NCI-H82 treated with DMSO at 0.1 percent for 48 hours (cell line): Measurements from ENCODE around the gene COQ9.
"Not testable (repeated sequence)": the region's sequence is repeated elsewhere in the genome, so short reads cannot be mapped to it uniquely, and the experiment has no call there.

Source experiments
- DNase-seq: peaks from one replicate; lab custom pipeline; 2025; ENCODE audit not compliant: unreplicated experiment; lab: John Stamatoyannopoulos, UW

COQ9 gene

DNA sequence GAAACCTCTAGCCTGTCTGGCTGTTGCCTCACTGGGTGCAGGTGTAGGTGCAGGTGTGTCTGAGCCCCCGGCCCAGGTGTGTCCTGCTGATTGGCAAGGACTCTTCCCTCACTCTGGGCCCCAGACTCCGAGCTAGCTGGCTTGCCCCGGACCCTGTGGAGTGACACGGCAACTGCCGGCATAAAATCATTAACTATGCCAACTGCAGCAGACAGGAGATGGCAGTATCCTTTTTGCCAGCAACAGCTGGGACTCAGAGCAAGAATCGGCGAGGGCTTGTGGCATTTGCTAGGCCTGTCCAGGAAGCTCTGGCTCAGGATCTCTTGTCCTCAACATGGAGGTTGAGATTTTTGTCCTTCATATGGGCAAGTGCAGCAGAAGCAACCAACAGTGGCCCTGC, 20.9 kb upstream of the COQ9 start:
- DNase-seq, result no peak

DNA sequence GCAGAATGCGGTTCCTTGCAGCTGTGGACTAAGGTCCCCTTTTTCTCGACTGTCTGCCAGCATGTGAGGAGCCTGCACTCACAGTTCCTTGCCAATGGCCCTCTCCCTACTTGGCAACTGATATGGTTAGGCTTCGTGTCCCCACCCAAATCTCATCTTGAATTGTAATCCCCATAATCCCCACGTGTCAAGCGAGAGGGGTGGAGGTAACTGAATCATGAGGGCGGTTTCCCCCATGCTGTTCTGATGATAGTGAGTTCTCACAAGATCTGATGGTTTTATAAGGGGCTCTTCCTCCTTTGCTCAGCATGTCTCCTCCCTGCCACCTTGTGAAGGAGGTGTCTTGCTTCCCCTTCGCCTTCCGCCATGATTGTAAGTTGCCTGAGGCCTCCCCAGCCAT, 20.0 kb upstream of the COQ9 start:
- DNase-seq, result peak; percentile 41

DNA sequence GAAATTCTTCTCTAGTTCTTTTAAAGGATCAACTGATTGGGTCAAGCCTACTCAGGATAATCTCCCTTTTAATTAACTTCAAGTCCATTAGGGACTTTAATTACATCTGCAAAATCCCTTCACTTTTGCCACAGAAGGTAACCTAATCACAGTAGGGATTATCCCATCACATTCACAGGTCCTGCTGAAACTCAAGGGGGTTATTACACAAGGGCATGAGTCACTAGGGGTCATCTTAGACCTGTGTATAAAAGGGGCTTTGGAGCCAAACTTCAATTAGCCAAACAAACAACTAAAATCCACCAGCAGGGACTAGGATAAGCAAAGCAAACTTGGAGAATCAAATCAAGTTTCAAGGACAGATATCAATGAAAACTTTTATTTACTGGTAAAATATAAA, 19.5 kb upstream of the COQ9 start:
- DNase-seq, result peak; percentile 90

- no peak for DNase-seq
Observed at GRCh38 chr16:57430955-57431354, 16.3 kb upstream of the COQ9 start.

DNA sequence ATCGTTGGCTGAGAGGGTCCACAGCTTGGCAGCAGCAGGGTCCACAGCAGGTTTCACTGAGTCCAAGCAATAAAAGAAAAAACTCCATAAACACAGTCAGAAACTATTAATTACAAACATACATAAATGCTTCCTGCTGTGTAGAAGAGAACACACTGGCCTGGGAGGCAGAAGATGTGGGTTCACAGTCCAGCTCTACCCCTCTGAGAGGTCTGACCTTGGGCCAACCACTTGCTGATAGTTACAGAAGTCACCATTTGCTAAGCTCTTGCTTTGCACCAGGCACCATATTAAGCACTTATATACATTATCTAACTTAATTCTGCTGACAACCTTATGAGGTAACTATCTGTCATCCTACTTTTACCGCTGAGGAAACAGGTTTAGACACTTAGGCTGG, 14.8 kb upstream of the COQ9 start:
- DNase-seq, result no peak

- DNase-seq, result no peak
Observed at GRCh38 chr16:57432989-57433388, 14.3 kb upstream of the COQ9 start.

GRCh38 chr16:57434003-57434402, 13.3 kb upstream of the COQ9 start:
- no peak for DNase-seq

DNA sequence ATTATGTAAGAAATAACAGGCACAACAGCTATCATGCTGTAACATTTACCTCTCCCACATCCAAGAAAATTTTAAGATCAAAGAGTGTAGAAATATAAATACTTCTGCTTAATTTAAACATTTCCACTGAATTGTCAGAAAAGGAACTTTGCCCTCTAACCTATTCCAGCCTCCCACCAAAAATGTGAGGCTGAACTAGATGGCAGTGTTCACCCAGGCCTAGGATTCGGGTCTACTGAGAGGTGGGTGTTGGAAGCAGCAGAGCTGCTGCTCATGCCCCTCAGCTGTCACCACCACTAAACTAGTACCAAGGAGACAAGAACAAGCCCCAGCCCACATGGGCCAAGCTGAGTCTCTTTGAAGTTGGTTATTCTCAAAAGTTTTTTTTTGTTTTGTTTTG, 11.4 kb upstream of the COQ9 start:
- DNase-seq, result no peak

DNA sequence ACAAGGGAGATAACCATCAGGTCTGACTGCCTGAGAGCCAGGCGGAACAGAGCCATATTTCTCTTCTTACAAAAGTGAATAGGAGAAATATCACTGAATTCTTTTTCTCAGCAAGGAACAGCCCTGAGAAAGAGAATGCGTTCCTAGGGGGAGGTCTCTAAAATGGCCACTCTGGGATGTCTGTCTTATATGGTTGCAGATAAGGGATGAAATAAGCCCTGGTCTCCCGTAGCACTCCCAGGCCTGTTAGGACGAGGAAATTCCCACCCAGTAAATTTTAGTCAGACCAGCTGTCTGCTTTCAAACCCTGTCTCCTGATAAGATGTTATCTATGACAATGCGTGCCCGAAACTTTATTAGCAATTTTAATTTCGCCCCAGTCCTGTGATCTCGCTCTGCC, 7.3 kb upstream of the COQ9 start:
- not testable (repeated sequence) for DNase-seq

DNA sequence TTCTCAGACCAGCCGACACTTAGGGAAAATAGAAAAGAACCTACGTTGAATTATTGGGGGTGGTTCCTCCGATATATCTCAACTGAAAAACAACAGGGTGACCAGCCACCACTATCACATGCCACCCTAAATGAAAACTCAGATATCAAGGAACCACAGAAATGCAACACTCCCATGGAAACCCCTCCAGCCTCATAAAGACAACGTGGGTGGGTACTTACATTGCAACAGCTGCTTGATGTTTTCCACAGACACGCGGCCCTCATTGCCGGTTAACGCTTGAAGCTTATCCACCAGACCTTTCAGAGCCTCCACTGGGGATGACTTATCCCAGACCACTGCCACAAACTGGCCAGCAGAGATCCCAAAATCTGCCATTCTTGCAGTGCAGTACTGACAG, 6.7 kb upstream of the COQ9 start:
- DNase-seq, result not testable (repeated sequence)

GRCh38 chr16:57444711-57445110, 2.6 kb upstream of the COQ9 start:
- DNase-seq, result no peak

DNA sequence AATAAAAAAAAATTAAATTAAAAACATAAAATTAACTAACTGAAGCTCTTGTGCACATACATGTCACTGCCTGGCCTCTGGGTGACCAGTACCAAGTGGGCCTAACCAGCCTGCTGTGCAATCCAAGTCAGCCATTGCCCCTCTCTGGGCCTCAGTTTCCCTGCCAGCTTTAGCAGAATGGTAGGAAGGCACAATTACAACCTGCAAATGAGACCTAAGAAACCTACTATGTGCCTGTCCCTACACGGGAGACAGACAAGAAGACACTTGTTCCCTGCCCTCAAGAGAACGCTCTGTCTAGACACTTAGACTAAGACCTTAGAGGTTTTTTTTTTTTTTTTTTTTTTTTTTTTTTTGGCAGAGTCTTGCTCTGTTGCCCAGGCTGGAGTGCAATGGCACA, 1.8 kb upstream of the COQ9 start:
- DNase-seq, result no peak

GRCh38 chr16:57446531-57447185, 621 bp upstream of the COQ9 start:
- DNase-seq, result no peak

GRCh38 chr16:57452021-57452420, 4.7 kb downstream of the COQ9 start:
- DNase-seq, result no peak

GRCh38 chr16:57462209-57462977, 15.1 kb downstream of the COQ9 start, which contains the start of gene POLR2C:
Gene POLR2C, plus strand, starts transcription at chr16:57462679. Its CDS starts 46 bp downstream, at chr16:57462725.
- DNase-seq, result peak; percentile 31

- no peak for DNase-seq
Observed at GRCh38 chr16:57462978-57463362, 15.7 kb downstream of the COQ9 start.

GRCh38 chr16:57464523-57464922, 17.2 kb downstream of the COQ9 start:
- no peak for DNase-seq

DNA sequence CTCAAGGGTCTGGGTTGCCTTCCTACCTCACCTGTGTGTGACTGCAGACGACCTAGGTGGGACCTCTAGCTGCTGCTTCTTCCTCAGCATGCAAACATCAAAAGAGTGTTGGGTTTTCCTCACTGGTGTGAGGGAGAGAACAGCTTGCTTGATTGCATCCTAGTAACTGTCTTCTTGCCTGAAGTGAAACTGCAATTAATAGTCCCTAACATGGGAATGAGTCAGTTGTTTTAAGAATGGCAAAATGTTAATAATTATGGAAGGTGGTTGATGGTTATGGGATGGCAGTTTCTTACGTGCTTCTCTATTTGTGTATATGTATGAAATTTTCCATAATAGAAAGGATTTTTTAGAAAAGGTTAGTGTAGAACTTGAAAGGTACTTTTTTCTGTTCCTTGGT, 21.1 kb downstream of the COQ9 start:
- DNase-seq, result no peak

- DNase-seq, result no peak
Observed at GRCh38 chr16:57469046-57469445, 21.8 kb downstream of the COQ9 start.

GRCh38 chr16:57469917-57470470, 22.7 kb downstream of the COQ9 start:
- no peak for DNase-seq

DNA sequence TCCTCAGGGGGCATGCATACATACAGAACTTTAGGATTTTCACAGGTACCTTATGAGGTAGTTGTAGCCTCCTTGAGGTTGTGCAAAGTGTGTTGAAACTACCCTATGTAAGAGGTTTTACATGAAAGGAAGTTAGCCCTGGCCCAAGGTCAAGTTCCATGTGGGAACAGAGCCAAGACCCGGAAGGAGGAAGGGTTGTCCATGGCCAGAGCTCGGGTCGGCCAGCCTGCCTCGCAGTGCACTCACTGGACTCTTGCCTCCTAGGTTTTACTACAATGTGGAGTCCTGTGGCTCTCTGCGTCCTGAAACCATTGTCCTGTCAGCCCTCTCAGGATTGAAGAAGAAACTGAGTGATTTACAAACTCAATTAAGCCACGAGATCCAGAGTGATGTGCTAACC, 23.4 kb downstream of the COQ9 start:
- DNase-seq, result no peak

DNA sequence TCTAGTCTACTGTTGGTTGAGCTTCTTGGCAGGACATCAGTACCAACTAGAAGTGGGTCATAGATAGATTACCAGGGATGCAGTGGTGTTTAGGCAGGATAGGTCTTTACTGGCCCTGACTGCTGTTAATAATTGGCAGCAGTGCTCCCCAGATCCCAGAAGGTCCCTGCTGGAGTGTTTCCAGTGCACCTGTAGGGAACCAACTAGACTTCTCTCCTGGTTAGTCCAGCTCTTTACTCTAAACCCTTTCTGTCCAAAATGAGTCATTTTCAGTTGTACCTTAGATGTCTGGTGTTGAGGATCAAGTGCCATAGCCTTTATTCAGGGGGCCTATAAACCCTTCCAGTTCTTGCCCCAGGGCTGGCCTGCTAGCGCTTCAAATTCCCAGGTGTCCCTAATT, 23.9 kb downstream of the COQ9 start:
- DNase-seq, result no peak
